Activated T-helper 17 cell treated with anti-CD3 and anti-CD28 coated beads, Interleukin-2, amount 50 U/mL, for 72 hours (primary cell): ENCODE measurements around the gene MYO1D. TPM values are rescaled to one million over a fixed set of nuclear protein-coding genes. Genes with fewer than 3 reads are reported as not detected.
A peak's percentile ranks its signal among the peaks of the same experiment; 100 is the strongest.

Experiments
- ATAC-seq: fragments of 150-1000 bp; cut with Tn5 transposase; replicated peaks from 2 replicates; pipeline ENCODE4 v1.10.0; 2021; ENCODE audit warnings: mild to moderate bottlenecking, moderate library complexity
- H3K27ac Mint-ChIP-seq: one replicate; pipeline ENCODE4 v1.8.0; 2022; ENCODE audit warnings: mixed read lengths
- H3K27me3 Mint-ChIP-seq: one replicate; pipeline ENCODE4 v1.8.0; 2022; ENCODE audit warnings: mixed read lengths
- H3K36me3 Mint-ChIP-seq: one replicate; pipeline ENCODE4 v1.8.0; 2022; ENCODE audit warnings: low read depth, mild to moderate bottlenecking, mixed read lengths
- H3K4me1 Mint-ChIP-seq: one replicate; pipeline ENCODE4 v1.8.0; 2022; ENCODE audit warnings: mixed read lengths
- H3K4me3 Mint-ChIP-seq: one replicate; pipeline ENCODE4 v1.8.0; 2022; ENCODE audit warnings: mild to moderate bottlenecking, mixed read lengths
- H3K9me3 Mint-ChIP-seq: one replicate; pipeline ENCODE4 v1.8.0; 2022; ENCODE audit warnings: mixed read lengths
- total RNA-seq, 2 donors: library from RNA; stranded (reverse); gene quantifications; one replicate each; pipeline ENCODE4 v1.2.3, GENCODE V29; 2022

Gene MYO1D
- total RNA-seq, 2 donors from 2014 or later = 9.1 to 32.0 TPM

GRCh38 chr17:32713081-32713480 is 163.8 kb downstream of the MYO1D start:
- H3K36me3 Mint-ChIP-seq = peaks cover 21% of the 10 kb centered on the region
- H3K9me3 Mint-ChIP-seq = no peaks in the 10 kb centered on the region
- H3K4me1 Mint-ChIP-seq = no peaks in the 10 kb centered on the region
- no peaks in the 10 kb centered on the region for H3K27me3 Mint-ChIP-seq
- H3K4me3 Mint-ChIP-seq = no peak overlapping the region
- no peak for ATAC-seq
- H3K27ac Mint-ChIP-seq = no peak overlapping the region

- Mint-ChIP-seq H3K4me1 (no peaks in the 10 kb centered on the region), H3K4me3 (no peak overlapping the region), H3K36me3 (peaks cover 21% of the 10 kb centered on the region), H3K9me3 (no peaks in the 10 kb centered on the region), H3K27me3 (no peaks in the 10 kb centered on the region), H3K27ac (no peak overlapping the region)
- ATAC-seq = no peak
Measured at GRCh38 chr17:32709562-32709961, 167.4 kb downstream of the MYO1D start.

- H3K36me3 Mint-ChIP-seq = no peaks in the 10 kb centered on the region
Measured at GRCh38 chr17:32701871-32702270, 175.1 kb downstream of the MYO1D start.

GRCh38 chr17:32699247-32699646 is 177.7 kb downstream of the MYO1D start:
- Mint-ChIP-seq H3K27ac (no peak overlapping the region), H3K9me3 (no peaks in the 10 kb centered on the region), H3K27me3 (no peaks in the 10 kb centered on the region), H3K36me3 (no peaks in the 10 kb centered on the region), H3K4me3 (no peak overlapping the region), H3K4me1 (no peaks in the 10 kb centered on the region)
- ATAC-seq = no peak

More at GRCh38 chr17:32701871-32702270, 175.1 kb downstream of the MYO1D start:
- no peak for ATAC-seq
- H3K9me3 Mint-ChIP-seq = no peaks in the 10 kb centered on the region
- H3K4me3 Mint-ChIP-seq = no peak overlapping the region
- H3K27ac Mint-ChIP-seq = no peak overlapping the region
- H3K4me1 Mint-ChIP-seq = no peaks in the 10 kb centered on the region
- H3K27me3 Mint-ChIP-seq = no peaks in the 10 kb centered on the region

GRCh38 chr17:32697728-32698625 is 178.9 kb downstream of the MYO1D start:
- no peaks in the 10 kb centered on the region for H3K4me1 Mint-ChIP-seq
- H3K9me3 Mint-ChIP-seq = no peaks in the 10 kb centered on the region
- peak; percentile 90 for ATAC-seq
- H3K4me3 Mint-ChIP-seq = no peak overlapping the region
- H3K36me3 Mint-ChIP-seq = no peaks in the 10 kb centered on the region
- no peaks in the 10 kb centered on the region for H3K27me3 Mint-ChIP-seq
- no peak overlapping the region for H3K27ac Mint-ChIP-seq

GRCh38 chr17:32696426-32696825 is 180.5 kb downstream of the MYO1D start:
- Mint-ChIP-seq H3K27ac (no peak overlapping the region), H3K27me3 (no peaks in the 10 kb centered on the region), H3K4me1 (no peaks in the 10 kb centered on the region), H3K4me3 (no peak overlapping the region), H3K9me3 (no peaks in the 10 kb centered on the region), H3K36me3 (no peaks in the 10 kb centered on the region)
- ATAC-seq = no peak

GRCh38 chr17:32695864-32696263 is 181.1 kb downstream of the MYO1D start:
- no peaks in the 10 kb centered on the region for H3K4me1 Mint-ChIP-seq
- H3K36me3 Mint-ChIP-seq = no peaks in the 10 kb centered on the region
- no peak for ATAC-seq
- no peaks in the 10 kb centered on the region for H3K27me3 Mint-ChIP-seq
- H3K27ac Mint-ChIP-seq = no peak overlapping the region
- H3K4me3 Mint-ChIP-seq = no peak overlapping the region
- no peaks in the 10 kb centered on the region for H3K9me3 Mint-ChIP-seq

- H3K4me3 Mint-ChIP-seq = no peak overlapping the region
- H3K27ac Mint-ChIP-seq = no peak overlapping the region
- ATAC-seq = no peak
- H3K27me3 Mint-ChIP-seq = no peaks in the 10 kb centered on the region
- no peaks in the 10 kb centered on the region for H3K9me3 Mint-ChIP-seq
- H3K4me1 Mint-ChIP-seq = no peaks in the 10 kb centered on the region
- H3K36me3 Mint-ChIP-seq = no peaks in the 10 kb centered on the region
Measured at GRCh38 chr17:32693194-32693897, 183.6 kb downstream of the MYO1D start.

- Mint-ChIP-seq H3K4me3 (no peak overlapping the region), H3K9me3 (no peaks in the 10 kb centered on the region), H3K27me3 (no peaks in the 10 kb centered on the region), H3K36me3 (no peaks in the 10 kb centered on the region), H3K27ac (no peak overlapping the region), H3K4me1 (no peaks in the 10 kb centered on the region)
- no peak for ATAC-seq
Measured at GRCh38 chr17:32692179-32692578, 184.7 kb downstream of the MYO1D start.

GRCh38 chr17:32689348-32689747 is 187.6 kb downstream of the MYO1D start:
- Mint-ChIP-seq H3K9me3 (no peaks in the 10 kb centered on the region), H3K27ac (no peak overlapping the region), H3K27me3 (no peaks in the 10 kb centered on the region), H3K36me3 (no peaks in the 10 kb centered on the region), H3K4me3 (no peak overlapping the region), H3K4me1 (no peaks in the 10 kb centered on the region)
- no peak for ATAC-seq

GRCh38 chr17:32688221-32688620 is 188.7 kb downstream of the MYO1D start:
- Mint-ChIP-seq H3K27ac (no peak overlapping the region), H3K27me3 (no peaks in the 10 kb centered on the region), H3K4me1 (no peaks in the 10 kb centered on the region), H3K36me3 (no peaks in the 10 kb centered on the region), H3K9me3 (no peaks in the 10 kb centered on the region), H3K4me3 (no peak overlapping the region)
- no peak for ATAC-seq

- Mint-ChIP-seq H3K36me3 (no peaks in the 10 kb centered on the region), H3K27ac (no peak overlapping the region), H3K27me3 (no peaks in the 10 kb centered on the region), H3K4me3 (no peak overlapping the region), H3K4me1 (no peaks in the 10 kb centered on the region), H3K9me3 (no peaks in the 10 kb centered on the region)
- no peak for ATAC-seq
Measured at GRCh38 chr17:32684087-32684958, 192.6 kb downstream of the MYO1D start.

GRCh38 chr17:32673964-32674363 is 203.0 kb downstream of the MYO1D start:
- Mint-ChIP-seq H3K4me1 (no peaks in the 10 kb centered on the region), H3K4me3 (no peak overlapping the region), H3K27ac (no peak overlapping the region), H3K36me3 (no peaks in the 10 kb centered on the region), H3K27me3 (no peaks in the 10 kb centered on the region), H3K9me3 (no peaks in the 10 kb centered on the region)
- ATAC-seq = no peak

GRCh38 chr17:32672711-32673110 is 204.2 kb downstream of the MYO1D start:
- no peaks in the 10 kb centered on the region for H3K4me1 Mint-ChIP-seq
- no peaks in the 10 kb centered on the region for H3K9me3 Mint-ChIP-seq
- H3K27ac Mint-ChIP-seq = no peak overlapping the region
- no peaks in the 10 kb centered on the region for H3K36me3 Mint-ChIP-seq
- H3K27me3 Mint-ChIP-seq = no peaks in the 10 kb centered on the region
- no peak overlapping the region for H3K4me3 Mint-ChIP-seq
- ATAC-seq = no peak
